ENCODE measurements around the gene CNTF. TPM values are rescaled to one million over a fixed set of nuclear protein-coding genes. Genes with fewer than 3 reads are reported as not detected.
A peak's percentile ranks its signal among the peaks of the same experiment; 100 is the strongest.

CNTF gene
- polyA plus RNA-seq, 3 donors from 2014 or later: 0.46 TPM; not detected in 2

- H3K4me3 Mint-ChIP-seq: no peak overlapping the region
- H3K27ac Mint-ChIP-seq: no peak overlapping the region
- peaks cover 0 to 7% (median 5%) of the 10 kb centered on the region in 3 donors for H3K27me3 Mint-ChIP-seq (ENCODE audit: low read depth in 3 of 3)
- no peaks in the 10 kb centered on the region for H3K4me1 Mint-ChIP-seq
- H3K9me3 Mint-ChIP-seq: no peaks in the 10 kb centered on the region
- DNase-seq: no peak
- H3K36me3 Mint-ChIP-seq: no peaks in the 10 kb centered on the region
Observed at GRCh38 chr11:58659404-58659803, 36.9 kb downstream of the CNTF start.

DNA sequence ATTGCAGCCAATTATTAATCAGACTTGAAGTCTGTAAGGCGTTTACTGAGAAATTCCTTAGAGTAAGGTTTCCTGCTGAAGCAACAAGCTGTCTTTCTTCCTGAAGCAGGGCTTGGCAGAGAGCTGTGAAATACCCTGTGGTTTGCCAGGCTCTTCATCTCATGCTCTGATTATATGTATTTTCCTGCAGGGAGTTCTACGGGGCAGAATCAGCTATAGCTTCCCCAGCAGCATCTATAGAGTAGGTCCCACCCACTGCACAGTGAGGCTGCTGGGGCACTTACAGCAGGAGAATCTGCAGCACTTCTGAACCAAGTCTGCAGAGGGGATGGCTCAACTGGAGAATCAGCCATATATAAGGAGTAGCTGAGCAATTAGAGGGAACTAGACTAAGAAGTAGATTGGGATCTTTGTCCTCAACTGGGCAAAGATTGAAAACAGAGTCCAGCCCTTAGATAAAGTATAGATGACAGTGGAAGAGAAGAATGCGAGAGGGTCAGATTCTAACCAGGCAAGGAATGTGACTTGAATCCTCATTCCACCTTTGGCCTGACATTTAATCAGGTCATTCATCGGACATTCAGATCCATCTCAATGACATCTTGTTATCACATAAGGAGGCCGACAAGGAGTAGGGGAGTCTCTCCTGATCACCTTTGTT is 37.6 kb downstream of the CNTF start:
- Mint-ChIP-seq H3K27me3 (ENCODE audit: low read depth in 3 of 3) (peaks cover 0 to 7% (median 5%) of the 10 kb centered on the region in 3 donors), H3K9me3 (no peaks in the 10 kb centered on the region), H3K4me3 (no peak overlapping the region), H3K36me3 (no peaks in the 10 kb centered on the region), H3K4me1 (no peaks in the 10 kb centered on the region), H3K27ac (no peak overlapping the region)
- no peak for DNase-seq

DNA sequence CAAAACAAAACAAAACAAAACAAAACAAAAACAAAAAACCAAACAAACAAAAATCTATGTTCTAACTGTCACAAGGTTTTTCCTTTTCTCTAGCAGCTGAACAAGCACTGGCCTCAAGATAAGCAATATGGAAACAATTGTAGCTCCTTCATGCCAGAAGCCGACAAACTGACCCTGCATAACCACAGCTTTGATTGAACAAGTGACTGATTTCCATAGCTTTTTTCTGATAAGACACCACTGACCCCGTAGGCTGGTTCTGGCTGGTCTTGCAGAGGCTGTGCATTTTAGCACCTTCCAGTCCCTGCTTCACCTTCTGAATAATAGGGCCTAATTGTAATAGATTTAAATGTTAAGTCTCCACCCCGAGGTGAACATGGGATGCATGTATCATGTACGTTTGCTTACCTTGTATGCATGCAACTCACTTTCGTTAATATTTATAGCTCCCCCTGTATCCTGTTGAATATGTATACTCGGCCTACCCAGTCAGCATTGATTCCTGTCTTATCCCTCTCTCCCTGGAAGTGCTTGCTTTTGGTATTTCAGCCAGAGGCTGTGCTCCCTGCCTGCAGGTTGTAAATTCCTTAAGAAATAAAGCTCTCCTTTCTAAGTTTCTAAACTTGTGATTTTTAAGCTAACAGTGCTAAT is 49.6 kb downstream of the CNTF start:
- no peaks in the 10 kb centered on the region for H3K9me3 Mint-ChIP-seq
- no peak overlapping the region for H3K4me3 Mint-ChIP-seq
- no peak for DNase-seq
- no peaks in the 10 kb centered on the region for H3K27me3 Mint-ChIP-seq (ENCODE audit: low read depth in 3 of 3)
- H3K4me1 Mint-ChIP-seq: no peaks in the 10 kb centered on the region
- no peaks in the 10 kb centered on the region for H3K36me3 Mint-ChIP-seq
- peak overlapping the region in 1 of 6 donors; percentile 12 for H3K27ac Mint-ChIP-seq

GRCh38 chr11:58674609-58675008 is 52.1 kb downstream of the CNTF start:
- no peak for DNase-seq
- Mint-ChIP-seq H3K36me3 (no peaks in the 10 kb centered on the region), H3K9me3 (no peaks in the 10 kb centered on the region), H3K4me3 (no peak overlapping the region), H3K27ac (no peak overlapping the region), H3K4me1 (no peaks in the 10 kb centered on the region), H3K27me3 (ENCODE audit: low read depth in 3 of 3) (peaks cover 0 to 2% (median 1%) of the 10 kb centered on the region in 3 donors)

Other genes starting within 250 kb of the CNTF start
- gene OR5B3, start 215.8 kb upstream of the CNTF start, polyA plus RNA-seq: not detected
- not detected for gene OR5B2, start 194.5 kb upstream of the CNTF start, polyA plus RNA-seq
- not detected for gene OR5B12, start 180.4 kb upstream of the CNTF start, polyA plus RNA-seq
- not detected for gene OR5B21, start 114.6 kb upstream of the CNTF start, polyA plus RNA-seq
- gene LPXN, start 46.8 kb upstream of the CNTF start, polyA plus RNA-seq: 100 to 1,000 TPM; 153 to 217 (median 197) TPM
- gene ZFP91, start 43.6 kb upstream of the CNTF start, polyA plus RNA-seq: 10 to 100 TPM in 2 of 3 donors, 1 to 10 TPM in 1; 6.6 to 15.4 (median 10.8) TPM
- gene GLYAT, start 109.3 kb downstream of the CNTF start, polyA plus RNA-seq: not detected
- not detected for gene GLYATL2, start 222.0 kb downstream of the CNTF start, polyA plus RNA-seq